GM19463 (cell line): Measurements from ENCODE around the gene IFRD2.
A peak's percentile ranks its signal among the peaks of the same experiment; 100 is the strongest.

ENCODE experiments used
- ATAC-seq: cut with Tn5 transposase; IDR thresholded peaks from one replicate; pipeline ENCODE4 v1.9.1; 2021; ENCODE audit warnings: mild to moderate bottlenecking, moderate library complexity; ENCODE audit not compliant: unreplicated experiment

The IFRD2 gene

GRCh38 chr3:50292159-50293078 is at the start of gene IFRD2:
IFRD2 (minus strand) TSS chr3:50292429; CDS start chr3:50292274, 155 bp downstream.
- peak; percentile 94 for ATAC-seq

- ATAC-seq: no peak
Observed at GRCh38 chr3:50341537-50341936, 49.3 kb upstream of the IFRD2 start.

- peak; percentile 20 for ATAC-seq
Observed at GRCh38 chr3:50340448-50341329, 48.5 kb upstream of the IFRD2 start, which contains the start of gene RASSF1. RASSF1 (minus strand) TSS chr3:50340836; CDS start chr3:50340805, 31 bp downstream.

GRCh38 chr3:50340147-50340447 is 47.9 kb upstream of the IFRD2 start:
- ATAC-seq: no peak

GRCh38 chr3:50339485-50340146 is 47.4 kb upstream of the IFRD2 start:
- no peak for ATAC-seq

GRCh38 chr3:50338965-50339364 is 46.7 kb upstream of the IFRD2 start:
- ATAC-seq: no peak

GRCh38 chr3:50337175-50337861 is 45.1 kb upstream of the IFRD2 start:
- peak; percentile 72 for ATAC-seq

GRCh38 chr3:50336452-50337174 is 44.4 kb upstream of the IFRD2 start:
- ATAC-seq: peak; percentile 21

- ATAC-seq: no peak
Observed at GRCh38 chr3:50334339-50335075, 42.3 kb upstream of the IFRD2 start.

GRCh38 chr3:50333744-50334328 is 41.6 kb upstream of the IFRD2 start:
- no peak for ATAC-seq

- no peak for ATAC-seq
Observed at GRCh38 chr3:50331364-50331907, 39.2 kb upstream of the IFRD2 start.

GRCh38 chr3:50330330-50330729 is 38.1 kb upstream of the IFRD2 start:
- no peak for ATAC-seq

- ATAC-seq: peak; percentile 97
Observed at GRCh38 chr3:50327943-50328691, 35.9 kb upstream of the IFRD2 start, which contains the start of gene TUSC2. TUSC2 (minus strand) TSS chr3:50328223; CDS start chr3:50328099, 124 bp downstream.

- ATAC-seq: no peak
Observed at GRCh38 chr3:50327129-50327528, 34.9 kb upstream of the IFRD2 start.

- no peak for ATAC-seq
Observed at GRCh38 chr3:50326182-50326541, 33.9 kb upstream of the IFRD2 start.

GRCh38 chr3:50325497-50326181 is 33.4 kb upstream of the IFRD2 start:
- no peak for ATAC-seq

- ATAC-seq: no peak
Observed at GRCh38 chr3:50325113-50325480, 32.9 kb upstream of the IFRD2 start.
